HepG2 (cell line): ENCODE results near the gene EEF1AKMT3. TPM values are rescaled to one million over a fixed set of nuclear protein-coding genes. Genes with fewer than 3 reads are reported as not detected.

Source experiments
- CHD2 ChIP-seq: IDR thresholded peaks from 2 replicates; pipeline ENCODE4 v1.6.1; 2011; ENCODE audit warnings: low read depth, low read length, improper control_type of control experiment
- IRX3 ChIP-seq: sonication (generic); formaldehyde crosslinking; IDR thresholded peaks from 2 replicates; pipeline ENCODE4 v1.8.1; 2023; ENCODE audit warnings: mild to moderate bottlenecking, low read depth, missing genetic modification reagents, borderline replicate concordance
- JDP2 ChIP-seq: sonication (generic); formaldehyde crosslinking; IDR thresholded peaks from 2 replicates; pipeline ENCODE4 v1.8.1; 2022; ENCODE audit warnings: missing genetic modification reagents, borderline replicate concordance
- MEIS2 ChIP-seq: sonication (generic); formaldehyde crosslinking; IDR thresholded peaks from 2 replicates; pipeline ENCODE4 v1.9.0; 2021; ENCODE audit warnings: mild to moderate bottlenecking, missing genetic modification reagents
- NFE2L2 ChIP-seq: fragments of 150-350 bp; IDR thresholded peaks from 2 replicates; pipeline ENCODE4 v1.6.1; 2014; ENCODE audit warnings: low read length
- NR2F2 ChIP-seq: IDR thresholded peaks from 2 replicates; pipeline ENCODE4 v1.6.1; 2012; ENCODE audit warnings: low read depth, inconsistent platforms, borderline replicate concordance
- PHB2 ChIP-seq: fragments of 450-650 bp; IDR thresholded peaks from 2 replicates; pipeline ENCODE4 v1.6.1; 2018; ENCODE audit not compliant: partially characterized antibody
- TARDBP ChIP-seq: sonication (generic); formaldehyde crosslinking; IDR thresholded peaks from 2 replicates; pipeline ENCODE4 v1.8.0; 2022; ENCODE audit warnings: mild to moderate bottlenecking, missing genetic modification reagents
- XRCC5 ChIP-seq: fragments of 200-400 bp; formaldehyde crosslinking; optimal IDR thresholded peaks from 2 replicates; pipeline ENCODE3; 2017; ENCODE audit warnings: mild to moderate bottlenecking, low read length
- ZNF251 ChIP-seq: sonication (generic); formaldehyde crosslinking; IDR thresholded peaks from 2 replicates; pipeline ENCODE4 v1.9.0; 2021; ENCODE audit warnings: mild to moderate bottlenecking, missing genetic modification reagents
- ZNF678 ChIP-seq: sonication (generic); formaldehyde crosslinking; IDR thresholded peaks from 2 replicates; pipeline ENCODE4 v1.4.0; 2020; ENCODE audit warnings: mild to moderate bottlenecking, missing genetic modification reagents
- ZNF766 ChIP-seq: sonication (generic); formaldehyde crosslinking; IDR thresholded peaks from 2 replicates; pipeline ENCODE4 v1.5.0; 2020; ENCODE audit warnings: missing genetic modification reagents, borderline replicate concordance
- ZNF850 ChIP-seq: sonication (generic); formaldehyde crosslinking; conservative IDR thresholded peaks from 2 replicates; pipeline ENCODE4 v1.9.0; 2021; ENCODE audit warnings: mild to moderate bottlenecking, missing genetic modification reagents
- polyA plus RNA-seq, 8 experiments: library from polyadenylated mRNA; depleted of rRNA in 3 of 8; stranded (reverse) in 7 of 8; unstranded in 1 of 8; fragments of >200 nt; fragmentation: Illumina TruSeq in 4 of 8; extraction: Trizol in 4 of 8; gene quantifications; 2 replicates each; pipeline versions ENCODE4 v1.2.1 to v1.2.3, GENCODE V29; 2011 to 2016; ENCODE audit warnings: low read depth in 4 of 8, missing spikeins in 1 of 8, mixed read lengths in 1 of 8; ENCODE audit not compliant: insufficient read depth in 1 of 8
- total RNA-seq, 5 experiments: library from RNA; depleted of rRNA; stranded (reverse); fragments of >200 nt; fragmentation: Illumina TruSeq; extraction: Trizol; gene quantifications; 2 replicates each; pipeline ENCODE4 v1.2.3, GENCODE V29; 2016; ENCODE audit warnings: low read depth in 1 of 5
- TF ChIP-seq, protein P1 (sequence below): sonication (generic); formaldehyde crosslinking; IDR thresholded peaks from 2 replicates; pipeline ENCODE4 v1.8.0; 2022; ENCODE audit warnings: missing genetic modification reagents, mild to moderate bottlenecking, moderate library complexity, borderline replicate concordance
- TF ChIP-seq, protein P2 (sequence below): sonication (generic); formaldehyde crosslinking; IDR thresholded peaks from 2 replicates; pipeline ENCODE4 v1.9.0; 2021; ENCODE audit warnings: mild to moderate bottlenecking, missing genetic modification reagents
- TF ChIP-seq, protein P3 (sequence below): sonication (generic); formaldehyde crosslinking; IDR thresholded peaks from 2 replicates; pipeline ENCODE4 v1.5.0; 2020; ENCODE audit warnings: missing genetic modification reagents, mild to moderate bottlenecking, borderline replicate concordance
- TF ChIP-seq, protein P4 (sequence below): sonication (generic); formaldehyde crosslinking; IDR thresholded peaks from 2 replicates; pipeline ENCODE4 v1.5.0; 2020; ENCODE audit warnings: missing genetic modification reagents
- TF ChIP-seq, protein P5 (sequence below): sonication (generic); formaldehyde crosslinking; IDR thresholded peaks from 2 replicates; pipeline ENCODE4 v1.4.0; 2020; ENCODE audit warnings: mild to moderate bottlenecking, low read depth, missing genetic modification reagents

The EEF1AKMT3 gene
- total and polyA plus RNA-seq, 2 of the 13 experiments (the other 11 are each of a cell fraction or from before 2014, with no cell fraction given), result 4.7 to 11.4 TPM

DNA sequence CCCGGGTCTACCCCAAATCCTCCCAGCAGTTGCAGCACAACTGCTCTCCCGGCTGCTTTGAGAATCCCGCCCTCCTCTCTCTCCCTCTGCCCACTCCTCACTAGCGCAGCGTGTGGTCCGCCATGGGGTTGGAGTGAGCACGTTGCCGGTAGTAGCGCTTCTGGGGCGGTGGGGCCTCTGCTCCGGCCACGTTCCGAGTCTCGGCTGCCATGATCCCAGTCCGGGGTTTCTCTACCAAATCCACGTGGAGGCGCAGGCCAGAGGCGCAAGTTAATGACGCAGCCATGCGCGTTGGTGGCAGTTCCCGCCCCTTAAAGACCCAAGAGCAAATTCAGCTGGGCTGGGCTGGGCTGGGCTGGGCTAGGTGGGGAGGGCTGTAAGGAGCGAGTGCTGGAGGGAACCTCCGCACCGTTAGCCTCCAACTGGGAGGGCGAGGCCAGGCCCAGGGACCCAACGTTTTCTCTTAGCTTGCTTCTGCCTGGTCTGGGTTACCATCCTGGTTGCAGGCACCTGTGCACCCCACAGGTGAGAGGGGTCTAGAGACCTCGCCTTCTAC lies 463 bp upstream of the EEF1AKMT3 start, which contains the start of gene METTL1 (continued):
- TF ChIP-seq IRX3 (CRISPR knock-in tag), result peak; percentile 80; the same call in 1 of the 2 replicates
- peak; percentile 69; the same call in 1 of the 2 replicates for TF ChIP-seq TARDBP (CRISPR knock-in tag)
- TF ChIP-seq NFE2L2, result no peak
- peak; percentile 82 for TF ChIP-seq XRCC5
- TF ChIP-seq, protein P1, sequence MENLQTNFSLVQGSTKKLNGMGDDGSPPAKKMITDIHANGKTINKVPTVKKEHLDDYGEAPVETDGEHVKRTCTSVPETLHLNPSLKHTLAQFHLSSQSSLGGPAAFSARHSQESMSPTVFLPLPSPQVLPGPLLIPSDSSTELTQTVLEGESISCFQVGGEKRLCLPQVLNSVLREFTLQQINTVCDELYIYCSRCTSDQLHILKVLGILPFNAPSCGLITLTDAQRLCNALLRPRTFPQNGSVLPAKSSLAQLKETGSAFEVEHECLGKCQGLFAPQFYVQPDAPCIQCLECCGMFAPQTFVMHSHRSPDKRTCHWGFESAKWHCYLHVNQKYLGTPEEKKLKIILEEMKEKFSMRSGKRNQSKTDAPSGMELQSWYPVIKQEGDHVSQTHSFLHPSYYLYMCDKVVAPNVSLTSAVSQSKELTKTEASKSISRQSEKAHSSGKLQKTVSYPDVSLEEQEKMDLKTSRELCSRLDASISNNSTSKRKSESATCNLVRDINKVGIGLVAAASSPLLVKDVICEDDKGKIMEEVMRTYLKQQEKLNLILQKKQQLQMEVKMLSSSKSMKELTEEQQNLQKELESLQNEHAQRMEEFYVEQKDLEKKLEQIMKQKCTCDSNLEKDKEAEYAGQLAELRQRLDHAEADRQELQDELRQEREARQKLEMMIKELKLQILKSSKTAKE, result no peak
- TF ChIP-seq, protein P2, sequence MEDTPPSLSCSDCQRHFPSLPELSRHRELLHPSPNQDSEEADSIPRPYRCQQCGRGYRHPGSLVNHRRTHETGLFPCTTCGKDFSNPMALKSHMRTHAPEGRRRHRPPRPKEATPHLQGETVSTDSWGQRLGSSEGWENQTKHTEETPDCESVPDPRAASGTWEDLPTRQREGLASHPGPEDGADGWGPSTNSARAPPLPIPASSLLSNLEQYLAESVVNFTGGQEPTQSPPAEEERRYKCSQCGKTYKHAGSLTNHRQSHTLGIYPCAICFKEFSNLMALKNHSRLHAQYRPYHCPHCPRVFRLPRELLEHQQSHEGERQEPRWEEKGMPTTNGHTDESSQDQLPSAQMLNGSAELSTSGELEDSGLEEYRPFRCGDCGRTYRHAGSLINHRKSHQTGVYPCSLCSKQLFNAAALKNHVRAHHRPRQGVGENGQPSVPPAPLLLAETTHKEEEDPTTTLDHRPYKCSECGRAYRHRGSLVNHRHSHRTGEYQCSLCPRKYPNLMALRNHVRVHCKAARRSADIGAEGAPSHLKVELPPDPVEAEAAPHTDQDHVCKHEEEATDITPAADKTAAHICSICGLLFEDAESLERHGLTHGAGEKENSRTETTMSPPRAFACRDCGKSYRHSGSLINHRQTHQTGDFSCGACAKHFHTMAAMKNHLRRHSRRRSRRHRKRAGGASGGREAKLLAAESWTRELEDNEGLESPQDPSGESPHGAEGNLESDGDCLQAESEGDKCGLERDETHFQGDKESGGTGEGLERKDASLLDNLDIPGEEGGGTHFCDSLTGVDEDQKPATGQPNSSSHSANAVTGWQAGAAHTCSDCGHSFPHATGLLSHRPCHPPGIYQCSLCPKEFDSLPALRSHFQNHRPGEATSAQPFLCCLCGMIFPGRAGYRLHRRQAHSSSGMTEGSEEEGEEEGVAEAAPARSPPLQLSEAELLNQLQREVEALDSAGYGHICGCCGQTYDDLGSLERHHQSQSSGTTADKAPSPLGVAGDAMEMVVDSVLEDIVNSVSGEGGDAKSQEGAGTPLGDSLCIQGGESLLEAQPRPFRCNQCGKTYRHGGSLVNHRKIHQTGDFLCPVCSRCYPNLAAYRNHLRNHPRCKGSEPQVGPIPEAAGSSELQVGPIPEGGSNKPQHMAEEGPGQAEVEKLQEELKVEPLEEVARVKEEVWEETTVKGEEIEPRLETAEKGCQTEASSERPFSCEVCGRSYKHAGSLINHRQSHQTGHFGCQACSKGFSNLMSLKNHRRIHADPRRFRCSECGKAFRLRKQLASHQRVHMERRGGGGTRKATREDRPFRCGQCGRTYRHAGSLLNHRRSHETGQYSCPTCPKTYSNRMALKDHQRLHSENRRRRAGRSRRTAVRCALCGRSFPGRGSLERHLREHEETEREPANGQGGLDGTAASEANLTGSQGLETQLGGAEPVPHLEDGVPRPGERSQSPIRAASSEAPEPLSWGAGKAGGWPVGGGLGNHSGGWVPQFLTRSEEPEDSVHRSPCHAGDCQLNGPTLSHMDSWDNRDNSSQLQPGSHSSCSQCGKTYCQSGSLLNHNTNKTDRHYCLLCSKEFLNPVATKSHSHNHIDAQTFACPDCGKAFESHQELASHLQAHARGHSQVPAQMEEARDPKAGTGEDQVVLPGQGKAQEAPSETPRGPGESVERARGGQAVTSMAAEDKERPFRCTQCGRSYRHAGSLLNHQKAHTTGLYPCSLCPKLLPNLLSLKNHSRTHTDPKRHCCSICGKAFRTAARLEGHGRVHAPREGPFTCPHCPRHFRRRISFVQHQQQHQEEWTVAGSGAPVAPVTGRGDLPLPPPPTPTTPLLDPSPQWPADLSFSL (CRISPR knock-in tag), result no peak
- TF ChIP-seq CHD2, result no peak
- no peak for TF ChIP-seq NR2F2
- no peak for TF ChIP-seq ZNF850 (CRISPR knock-in tag)
- no peak for TF ChIP-seq JDP2 (CRISPR knock-in tag)
- TF ChIP-seq ZNF678, result peak; percentile 88
- TF ChIP-seq, protein P3, sequence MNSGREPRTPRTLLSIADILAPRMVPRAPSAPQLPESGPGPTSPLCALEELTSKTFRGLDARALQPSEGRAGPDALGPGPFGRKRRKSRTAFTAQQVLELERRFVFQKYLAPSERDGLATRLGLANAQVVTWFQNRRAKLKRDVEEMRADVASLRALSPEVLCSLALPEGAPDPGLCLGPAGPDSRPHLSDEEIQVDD (CRISPR knock-in tag), result 0 out of 2 replicates have a peak, but pooled peaks have one; percentile 31
- TF ChIP-seq ZNF251 (CRISPR knock-in tag), result no peak
- TF ChIP-seq, protein P4, sequence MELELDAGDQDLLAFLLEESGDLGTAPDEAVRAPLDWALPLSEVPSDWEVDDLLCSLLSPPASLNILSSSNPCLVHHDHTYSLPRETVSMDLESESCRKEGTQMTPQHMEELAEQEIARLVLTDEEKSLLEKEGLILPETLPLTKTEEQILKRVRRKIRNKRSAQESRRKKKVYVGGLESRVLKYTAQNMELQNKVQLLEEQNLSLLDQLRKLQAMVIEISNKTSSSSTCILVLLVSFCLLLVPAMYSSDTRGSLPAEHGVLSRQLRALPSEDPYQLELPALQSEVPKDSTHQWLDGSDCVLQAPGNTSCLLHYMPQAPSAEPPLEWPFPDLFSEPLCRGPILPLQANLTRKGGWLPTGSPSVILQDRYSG (CRISPR knock-in tag), result no peak
- TF ChIP-seq MEIS2 (CRISPR knock-in tag), result no peak
- TF ChIP-seq ZNF766 (CRISPR knock-in tag), result peak; percentile 64; the same call in 1 of the 2 replicates
- no peak for TF ChIP-seq PHB2
- TF ChIP-seq, protein P5, sequence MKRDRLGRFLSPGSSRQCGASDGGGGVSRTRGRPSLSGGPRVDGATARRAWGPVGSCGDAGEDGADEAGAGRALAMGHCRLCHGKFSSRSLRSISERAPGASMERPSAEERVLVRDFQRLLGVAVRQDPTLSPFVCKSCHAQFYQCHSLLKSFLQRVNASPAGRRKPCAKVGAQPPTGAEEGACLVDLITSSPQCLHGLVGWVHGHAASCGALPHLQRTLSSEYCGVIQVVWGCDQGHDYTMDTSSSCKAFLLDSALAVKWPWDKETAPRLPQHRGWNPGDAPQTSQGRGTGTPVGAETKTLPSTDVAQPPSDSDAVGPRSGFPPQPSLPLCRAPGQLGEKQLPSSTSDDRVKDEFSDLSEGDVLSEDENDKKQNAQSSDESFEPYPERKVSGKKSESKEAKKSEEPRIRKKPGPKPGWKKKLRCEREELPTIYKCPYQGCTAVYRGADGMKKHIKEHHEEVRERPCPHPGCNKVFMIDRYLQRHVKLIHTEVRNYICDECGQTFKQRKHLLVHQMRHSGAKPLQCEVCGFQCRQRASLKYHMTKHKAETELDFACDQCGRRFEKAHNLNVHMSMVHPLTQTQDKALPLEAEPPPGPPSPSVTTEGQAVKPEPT, result peak; percentile 63; the same call in 1 of the 2 replicates
